ENCODE results near the gene HIVEP1.

HIVEP1 gene

GRCh38 chr6:12119085-12119588, 107.0 kb downstream of the HIVEP1 start:
- Histone ChIP-seq H4K20me1 (no peaks in the 10 kb centered on the region), H3K27ac (no peak overlapping the region), H3K9ac (no peak overlapping the region)

GRCh38 chr6:12125396-12125795, 113.3 kb downstream of the HIVEP1 start:
- Histone ChIP-seq H3K9me3 (no peaks in the 10 kb centered on the region), H3K4me1 (no peaks in the 10 kb centered on the region), H3K27me3 (no peaks in the 10 kb centered on the region), H4K20me1 (0 out of 2 replicates have a peak, but pooled peaks cover 6% of the 10 kb centered on the region), H3K4me3 (no peak overlapping the region), H3K36me3 (peaks cover 47% of the 10 kb centered on the region), H3K4me2 (no peak overlapping the region), H3K27ac (no peak overlapping the region), H3K9ac (no peak overlapping the region)
- no peak for TF ChIP-seq Cebpa-rat (IDR thresholded peaks at IDR 0.05)

More at GRCh38 chr6:12119085-12119588, 107.0 kb downstream of the HIVEP1 start:
- H3K4me2 ChIP-seq, result no peak overlapping the region
- peaks cover 2% of the 10 kb centered on the region; the same call in 1 of the 2 replicates for H3K4me1 ChIP-seq
- H3K36me3 ChIP-seq, result peaks cover 53% of the 10 kb centered on the region
- H3K27me3 ChIP-seq, result no peaks in the 10 kb centered on the region
- H3K9me3 ChIP-seq, result peaks cover 11% of the 10 kb centered on the region
- TF ChIP-seq Cebpa-rat (IDR thresholded peaks at IDR 0.05), result no peak
- no peak overlapping the region for H3K4me3 ChIP-seq

- TF ChIP-seq Cebpa-rat (IDR thresholded peaks at IDR 0.05), result no peak
- no peaks in the 10 kb centered on the region for H3K27me3 ChIP-seq
- no peak overlapping the region for H3K27ac ChIP-seq
- H3K36me3 ChIP-seq, result peaks cover 40% of the 10 kb centered on the region
- H4K20me1 ChIP-seq, result 0 out of 2 replicates have a peak, but pooled peaks cover 6% of the 10 kb centered on the region
- no peak overlapping the region for H3K9ac ChIP-seq
- no peaks in the 10 kb centered on the region for H3K4me1 ChIP-seq
- no peak overlapping the region for H3K4me3 ChIP-seq
- no peaks in the 10 kb centered on the region for H3K9me3 ChIP-seq
- no peak overlapping the region for H3K4me2 ChIP-seq
Observed at GRCh38 chr6:12126051-12126450, 113.9 kb downstream of the HIVEP1 start.

- TF ChIP-seq Cebpa-rat (IDR thresholded peaks at IDR 0.05), result no peak
- Histone ChIP-seq H3K4me2 (no peak overlapping the region), H3K9me3 (no peaks in the 10 kb centered on the region), H4K20me1 (0 out of 2 replicates have a peak, but pooled peaks cover 6% of the 10 kb centered on the region), H3K27ac (no peak overlapping the region), H3K4me3 (no peak overlapping the region), H3K36me3 (peaks cover 8% of the 10 kb centered on the region; the same call in 1 of the 2 replicates), H3K27me3 (no peaks in the 10 kb centered on the region), H3K9ac (no peak overlapping the region), H3K4me1 (no peaks in the 10 kb centered on the region)
Observed at GRCh38 chr6:12129523-12129922, 117.4 kb downstream of the HIVEP1 start.

GRCh38 chr6:12132351-12133222, 120.5 kb downstream of the HIVEP1 start:
- Histone ChIP-seq H4K20me1 (0 out of 2 replicates have a peak, but pooled peaks cover 6% of the 10 kb centered on the region), H3K27me3 (no peaks in the 10 kb centered on the region), H3K36me3 (peaks cover 12% of the 10 kb centered on the region), H3K4me1 (no peaks in the 10 kb centered on the region), H3K9me3 (no peaks in the 10 kb centered on the region), H3K27ac (no peak overlapping the region), H3K4me3 (no peak overlapping the region), H3K4me2 (no peak overlapping the region), H3K9ac (no peak overlapping the region)
- no peak for TF ChIP-seq Cebpa-rat (IDR thresholded peaks at IDR 0.05)

GRCh38 chr6:12134581-12134980, 122.5 kb downstream of the HIVEP1 start:
- H3K4me3 ChIP-seq, result no peak overlapping the region
- H3K27ac ChIP-seq, result no peak overlapping the region
- H3K9ac ChIP-seq, result no peak overlapping the region
- H3K27me3 ChIP-seq, result no peaks in the 10 kb centered on the region
- peaks cover 14% of the 10 kb centered on the region for H3K9me3 ChIP-seq
- no peak for TF ChIP-seq Cebpa-rat (IDR thresholded peaks at IDR 0.05)
- no peaks in the 10 kb centered on the region for H4K20me1 ChIP-seq
- H3K4me1 ChIP-seq, result no peaks in the 10 kb centered on the region
- peaks cover 20% of the 10 kb centered on the region for H3K36me3 ChIP-seq
- no peak overlapping the region for H3K4me2 ChIP-seq

GRCh38 chr6:12134991-12135390, 122.9 kb downstream of the HIVEP1 start:
- H3K9me3 ChIP-seq, result peaks cover 18% of the 10 kb centered on the region
- no peak for TF ChIP-seq Cebpa-rat (IDR thresholded peaks at IDR 0.05)
- no peak overlapping the region for H3K4me2 ChIP-seq
- H3K4me1 ChIP-seq, result no peaks in the 10 kb centered on the region
- H3K4me3 ChIP-seq, result no peak overlapping the region
- H3K27me3 ChIP-seq, result no peaks in the 10 kb centered on the region
- no peak overlapping the region for H3K27ac ChIP-seq
- H3K36me3 ChIP-seq, result peaks cover 24% of the 10 kb centered on the region
- H4K20me1 ChIP-seq, result no peaks in the 10 kb centered on the region
- H3K9ac ChIP-seq, result no peak overlapping the region

GRCh38 chr6:12136905-12137304, 124.8 kb downstream of the HIVEP1 start:
- Histone ChIP-seq H4K20me1 (no peaks in the 10 kb centered on the region), H3K9ac (no peak overlapping the region), H3K36me3 (peaks cover 36% of the 10 kb centered on the region), H3K27ac (no peak overlapping the region), H3K4me3 (no peak overlapping the region), H3K4me1 (no peaks in the 10 kb centered on the region), H3K9me3 (peaks cover 22% of the 10 kb centered on the region), H3K27me3 (no peaks in the 10 kb centered on the region), H3K4me2 (no peak overlapping the region)
- no peak for TF ChIP-seq Cebpa-rat (IDR thresholded peaks at IDR 0.05)

- TF ChIP-seq Cebpa-rat (IDR thresholded peaks at IDR 0.05), result no peak
- H3K9me3 ChIP-seq, result peaks cover 22% of the 10 kb centered on the region
- no peak overlapping the region for H3K4me2 ChIP-seq
- H3K4me3 ChIP-seq, result no peak overlapping the region
- H3K36me3 ChIP-seq, result peaks cover 36% of the 10 kb centered on the region
- H3K4me1 ChIP-seq, result no peaks in the 10 kb centered on the region
- no peak overlapping the region for H3K9ac ChIP-seq
- no peaks in the 10 kb centered on the region for H3K27me3 ChIP-seq
- H3K27ac ChIP-seq, result no peak overlapping the region
- no peaks in the 10 kb centered on the region for H4K20me1 ChIP-seq
Observed at GRCh38 chr6:12137480-12137879, 125.4 kb downstream of the HIVEP1 start.

- H3K9ac ChIP-seq, result no peak overlapping the region
- no peaks in the 10 kb centered on the region for H3K27me3 ChIP-seq
- H4K20me1 ChIP-seq, result no peaks in the 10 kb centered on the region
- no peak for TF ChIP-seq Cebpa-rat (IDR thresholded peaks at IDR 0.05)
- no peaks in the 10 kb centered on the region for H3K4me1 ChIP-seq
- H3K4me2 ChIP-seq, result no peak overlapping the region
- H3K36me3 ChIP-seq, result peaks cover 36% of the 10 kb centered on the region
- no peak overlapping the region for H3K4me3 ChIP-seq
- H3K9me3 ChIP-seq, result peaks cover 22% of the 10 kb centered on the region
- H3K27ac ChIP-seq, result no peak overlapping the region
Observed at GRCh38 chr6:12138381-12138780, 126.3 kb downstream of the HIVEP1 start.

All from BLaER1 (cell line).